GM12872 (cell line): ENCODE results near the gene MERTK.

Experiments
- TF ChIP-seq, protein P1 (sequence below): IDR thresholded peaks from 3 replicates; pipeline ENCODE4 v1.5.1; 2011; ENCODE audit warnings: low read depth, mild to moderate bottlenecking, low read length, moderate library complexity; ENCODE audit not compliant: insufficient read depth

The MERTK gene

DNA sequence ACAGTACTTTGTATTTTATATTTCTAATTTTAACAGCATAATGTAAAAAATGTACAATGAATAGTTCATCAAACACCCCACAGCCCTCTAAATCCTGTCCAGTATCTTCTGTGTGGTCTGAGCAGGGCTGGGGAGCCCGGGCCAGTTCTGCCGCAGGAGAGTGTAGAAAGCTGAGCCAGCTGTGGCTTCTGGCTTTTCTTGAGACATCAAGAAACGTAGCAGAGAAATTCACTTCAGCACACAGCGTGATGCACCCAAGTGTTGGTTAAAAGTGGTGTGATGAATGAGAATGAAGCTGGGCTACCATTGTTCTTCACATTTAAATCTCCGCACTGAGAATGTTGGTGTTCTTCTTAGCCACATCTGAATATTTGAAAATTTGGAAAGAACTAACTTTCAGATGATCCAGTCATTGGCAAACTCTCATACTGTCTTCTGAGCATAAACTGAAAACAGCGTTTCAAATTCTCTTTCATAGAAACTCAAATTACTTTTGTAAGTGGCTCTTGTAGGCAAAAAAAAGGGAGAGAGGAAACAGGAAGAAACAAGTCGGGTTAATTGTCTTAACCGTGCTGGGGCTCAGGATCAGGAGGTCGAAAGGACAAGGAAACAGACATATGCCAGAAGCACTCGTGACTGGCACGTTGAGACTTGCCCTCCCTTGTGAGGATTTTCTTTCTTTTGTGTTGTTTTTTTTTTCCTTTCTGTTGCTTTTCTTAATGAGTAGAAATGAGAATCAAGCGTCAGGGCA is 133.2 kb downstream of the MERTK start:
- TF ChIP-seq, protein P1, sequence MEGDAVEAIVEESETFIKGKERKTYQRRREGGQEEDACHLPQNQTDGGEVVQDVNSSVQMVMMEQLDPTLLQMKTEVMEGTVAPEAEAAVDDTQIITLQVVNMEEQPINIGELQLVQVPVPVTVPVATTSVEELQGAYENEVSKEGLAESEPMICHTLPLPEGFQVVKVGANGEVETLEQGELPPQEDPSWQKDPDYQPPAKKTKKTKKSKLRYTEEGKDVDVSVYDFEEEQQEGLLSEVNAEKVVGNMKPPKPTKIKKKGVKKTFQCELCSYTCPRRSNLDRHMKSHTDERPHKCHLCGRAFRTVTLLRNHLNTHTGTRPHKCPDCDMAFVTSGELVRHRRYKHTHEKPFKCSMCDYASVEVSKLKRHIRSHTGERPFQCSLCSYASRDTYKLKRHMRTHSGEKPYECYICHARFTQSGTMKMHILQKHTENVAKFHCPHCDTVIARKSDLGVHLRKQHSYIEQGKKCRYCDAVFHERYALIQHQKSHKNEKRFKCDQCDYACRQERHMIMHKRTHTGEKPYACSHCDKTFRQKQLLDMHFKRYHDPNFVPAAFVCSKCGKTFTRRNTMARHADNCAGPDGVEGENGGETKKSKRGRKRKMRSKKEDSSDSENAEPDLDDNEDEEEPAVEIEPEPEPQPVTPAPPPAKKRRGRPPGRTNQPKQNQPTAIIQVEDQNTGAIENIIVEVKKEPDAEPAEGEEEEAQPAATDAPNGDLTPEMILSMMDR: no peak

DNA sequence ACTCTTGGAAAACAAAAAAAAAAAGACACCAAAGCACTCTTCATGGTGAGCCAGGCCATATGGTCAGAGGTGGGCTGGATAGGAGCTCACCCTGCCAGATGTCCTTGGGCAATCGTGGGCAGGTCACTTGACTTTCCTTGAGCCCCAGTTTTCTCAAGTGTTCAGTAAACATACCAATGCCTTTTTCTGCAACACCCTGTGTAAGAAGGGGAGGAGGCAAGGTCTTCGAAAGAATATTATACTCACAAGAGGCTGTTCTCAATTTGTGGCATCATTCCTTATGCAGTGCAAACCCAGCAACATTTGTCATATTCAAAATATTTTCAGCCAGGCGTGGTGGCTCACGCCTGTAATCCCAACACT is 133.8 kb downstream of the MERTK start:
- TF ChIP-seq, protein P1: no peak

DNA sequence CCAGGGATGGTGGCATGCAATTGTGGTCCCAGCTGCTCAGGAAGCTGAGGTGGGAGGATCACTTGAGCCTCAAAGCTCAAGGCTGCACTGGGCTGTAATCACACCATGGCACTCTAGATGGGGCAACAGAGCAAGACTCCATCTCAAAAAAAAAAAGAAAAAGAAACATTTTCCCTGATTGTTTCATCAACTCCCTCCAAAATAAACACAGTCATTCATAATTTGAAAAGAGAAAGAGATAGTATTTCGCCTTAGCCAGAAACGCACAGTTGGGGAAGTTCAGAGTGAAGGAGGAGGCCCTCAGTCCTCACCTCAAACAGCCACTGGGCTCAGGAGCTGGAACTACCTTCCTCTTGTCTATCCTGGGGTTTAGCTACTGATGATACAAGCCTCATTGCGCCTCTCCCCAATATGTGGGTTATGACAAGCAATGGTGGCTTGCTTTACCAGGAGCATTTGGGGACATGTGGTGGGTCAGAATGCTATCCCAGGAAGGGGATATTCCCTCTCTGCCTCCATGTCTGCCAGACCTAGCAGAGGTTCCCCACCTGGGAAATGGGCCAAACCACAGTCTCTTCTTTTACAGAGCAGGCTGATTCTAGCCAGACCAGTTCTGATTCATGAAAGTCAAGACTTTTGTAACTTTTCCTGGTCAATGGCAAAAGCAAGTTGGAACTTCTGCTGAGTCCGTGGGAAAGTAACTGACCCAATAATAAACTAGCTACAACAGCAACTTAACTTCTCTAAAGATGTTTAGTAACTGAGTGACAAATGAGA is 134.5 kb downstream of the MERTK start:
- TF ChIP-seq, protein P1: no peak

GRCh38 chr2:112033600-112033999 is 135.2 kb downstream of the MERTK start:
- TF ChIP-seq, protein P1: no peak

GRCh38 chr2:112034924-112035323 is 136.5 kb downstream of the MERTK start:
- TF ChIP-seq, protein P1: no peak

- TF ChIP-seq, protein P1: no peak
Measured at GRCh38 chr2:112035786-112036185, 137.4 kb downstream of the MERTK start.

DNA sequence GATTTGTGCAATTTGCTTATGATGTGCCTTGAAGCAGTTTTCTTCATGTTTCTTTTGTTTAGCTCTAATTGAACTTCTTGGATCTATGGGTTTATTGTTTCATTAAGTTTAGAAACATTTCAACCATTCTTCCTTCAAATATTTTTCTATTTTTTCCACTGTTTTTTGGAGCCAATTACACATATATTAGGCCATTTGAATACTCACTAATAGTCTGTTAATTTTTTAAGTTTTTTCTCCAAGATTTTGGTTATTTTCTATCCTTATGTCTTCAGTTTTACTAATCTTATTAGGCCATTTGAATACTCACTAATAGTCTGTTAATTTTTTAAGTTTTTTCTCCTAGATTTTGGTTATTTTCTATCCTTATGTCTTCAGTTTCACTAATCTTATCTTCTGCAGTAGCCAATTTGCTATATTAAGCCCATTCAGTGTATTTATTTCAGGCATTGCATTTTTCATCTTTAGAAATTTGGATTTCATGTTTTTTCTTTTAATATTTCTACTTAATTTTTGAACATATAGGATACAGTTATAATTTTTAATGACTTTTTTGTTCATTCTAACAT is 147.1 kb downstream of the MERTK start:
- TF ChIP-seq, protein P1: no peak
